ENCODE results near the gene OCA2.
"Not testable (repeated sequence)": the region's sequence is repeated elsewhere in the genome, so short reads cannot be mapped to it uniquely, and the experiment has no call there.

The OCA2 gene

GRCh38 chr15:27956285-27956684 lies 142.8 kb downstream of the OCA2 start:
- Histone ChIP-seq H3K9me3 (ENCODE audit: insufficient read depth, low read depth, low read length) (no peaks in the 10 kb centered on the region), H3K36me3 (ENCODE audit: insufficient read depth, low read length) (no peaks in the 10 kb centered on the region), H3K27me3 (ENCODE audit: insufficient read depth, low read length) (no peaks in the 10 kb centered on the region), H3K4me3 (ENCODE audit: low read length) (no peak overlapping the region), H3K4me1 (ENCODE audit: insufficient read depth, low read length) (no peaks in the 10 kb centered on the region; the same call in 1 of the 2 replicates), H3K9ac (ENCODE audit: low read depth, low read length) (no peak overlapping the region), H3K27ac (ENCODE audit: low read depth, low read length) (no peak overlapping the region)
- WGBS = 91% methylated on average over 8 of the region's 8 CpGs

GRCh38 chr15:27955087-27955486 lies 144.0 kb downstream of the OCA2 start:
- WGBS = over 99% methylated on average over 9 of the region's 10 CpGs
- Histone ChIP-seq H3K27me3 (ENCODE audit: insufficient read depth, low read length) (no peaks in the 10 kb centered on the region), H3K9ac (ENCODE audit: low read depth, low read length) (no peak overlapping the region), H3K4me1 (ENCODE audit: insufficient read depth, low read length) (no peaks in the 10 kb centered on the region; the same call in 1 of the 2 replicates), H3K27ac (ENCODE audit: low read depth, low read length) (no peak overlapping the region), H3K4me3 (ENCODE audit: low read length) (no peak overlapping the region), H3K9me3 (ENCODE audit: insufficient read depth, low read depth, low read length) (no peaks in the 10 kb centered on the region), H3K36me3 (ENCODE audit: insufficient read depth, low read length) (no peaks in the 10 kb centered on the region)

GRCh38 chr15:27952593-27952992 lies 146.5 kb downstream of the OCA2 start:
- H3K4me3 ChIP-seq (ENCODE audit: low read length); H3K4me1 ChIP-seq (ENCODE audit: insufficient read depth, low read length); H3K9ac ChIP-seq (ENCODE audit: low read depth, low read length); H3K36me3 ChIP-seq (ENCODE audit: insufficient read depth, low read length); H3K9me3 ChIP-seq (ENCODE audit: insufficient read depth, low read depth, low read length); H3K27ac ChIP-seq (ENCODE audit: low read depth, low read length); H3K27me3 ChIP-seq (ENCODE audit: insufficient read depth, low read length): not testable (repeated sequence)
- 99% methylated on average over 6 of the region's 6 CpGs for WGBS

- Histone ChIP-seq H3K9ac (ENCODE audit: low read depth, low read length) (no peak overlapping the region), H3K4me1 (ENCODE audit: insufficient read depth, low read length) (no peaks in the 10 kb centered on the region; the same call in 1 of the 2 replicates), H3K27me3 (ENCODE audit: insufficient read depth, low read length) (no peaks in the 10 kb centered on the region), H3K36me3 (ENCODE audit: insufficient read depth, low read length) (no peaks in the 10 kb centered on the region), H3K4me3 (ENCODE audit: low read length) (no peak overlapping the region), H3K27ac (ENCODE audit: low read depth, low read length) (no peak overlapping the region), H3K9me3 (ENCODE audit: insufficient read depth, low read depth, low read length) (no peaks in the 10 kb centered on the region)
- 94% methylated on average over 13 of the region's 13 CpGs for WGBS
Measured at GRCh38 chr15:27951191-27951890, 147.8 kb downstream of the OCA2 start.

- H3K4me3 ChIP-seq (ENCODE audit: low read length) = no peak overlapping the region
- no peaks in the 10 kb centered on the region for H3K9me3 ChIP-seq (ENCODE audit: insufficient read depth, low read depth, low read length)
- no peaks in the 10 kb centered on the region for H3K27me3 ChIP-seq (ENCODE audit: insufficient read depth, low read length)
- H3K27ac ChIP-seq (ENCODE audit: low read depth, low read length) = no peak overlapping the region
- no peak overlapping the region for H3K9ac ChIP-seq (ENCODE audit: low read depth, low read length)
- H3K4me1 ChIP-seq (ENCODE audit: insufficient read depth, low read length) = no peaks in the 10 kb centered on the region
- WGBS = 96% methylated on average over 10 of the region's 10 CpGs
- no peaks in the 10 kb centered on the region for H3K36me3 ChIP-seq (ENCODE audit: insufficient read depth, low read length)
Measured at GRCh38 chr15:27949089-27949488, 150.0 kb downstream of the OCA2 start.

GRCh38 chr15:27939246-27939645 lies 159.9 kb downstream of the OCA2 start:
- H3K27me3 ChIP-seq (ENCODE audit: insufficient read depth, low read length) = no peaks in the 10 kb centered on the region
- no peak overlapping the region for H3K4me3 ChIP-seq (ENCODE audit: low read length)
- H3K4me1 ChIP-seq (ENCODE audit: insufficient read depth, low read length) = peaks cover 9% of the 10 kb centered on the region; the same call in 1 of the 2 replicates
- WGBS = no CpG with 5 or more reads among the region's 2 CpGs
- H3K9ac ChIP-seq (ENCODE audit: low read depth, low read length) = no peak overlapping the region
- no peaks in the 10 kb centered on the region for H3K36me3 ChIP-seq (ENCODE audit: insufficient read depth, low read length)
- no peak overlapping the region for H3K27ac ChIP-seq (ENCODE audit: low read depth, low read length)
- no peaks in the 10 kb centered on the region for H3K9me3 ChIP-seq (ENCODE audit: insufficient read depth, low read depth, low read length)

GRCh38 chr15:27937851-27938250 lies 161.3 kb downstream of the OCA2 start:
- Histone ChIP-seq H3K27ac (ENCODE audit: low read depth, low read length) (no peak overlapping the region), H3K4me3 (ENCODE audit: low read length) (no peak overlapping the region), H3K9ac (ENCODE audit: low read depth, low read length) (no peak overlapping the region), H3K9me3 (ENCODE audit: insufficient read depth, low read depth, low read length) (peaks cover 1% of the 10 kb centered on the region; the same call in 1 of the 2 replicates), H3K36me3 (ENCODE audit: insufficient read depth, low read length) (no peaks in the 10 kb centered on the region), H3K4me1 (ENCODE audit: insufficient read depth, low read length) (peaks cover 6% of the 10 kb centered on the region; the same call in 1 of the 2 replicates), H3K27me3 (ENCODE audit: insufficient read depth, low read length) (no peaks in the 10 kb centered on the region)
- WGBS = 67% methylated on average over 1 of the region's 1 CpG

GRCh38 chr15:27936164-27936563 lies 163.0 kb downstream of the OCA2 start:
- Histone ChIP-seq H3K4me3 (ENCODE audit: low read length) (no peak overlapping the region), H3K9ac (ENCODE audit: low read depth, low read length) (no peak overlapping the region), H3K27ac (ENCODE audit: low read depth, low read length) (no peak overlapping the region), H3K4me1 (ENCODE audit: insufficient read depth, low read length) (peaks cover 6% of the 10 kb centered on the region; the same call in 1 of the 2 replicates), H3K9me3 (ENCODE audit: insufficient read depth, low read depth, low read length) (peaks cover 13% of the 10 kb centered on the region; the same call in 1 of the 2 replicates), H3K36me3 (ENCODE audit: insufficient read depth, low read length) (no peaks in the 10 kb centered on the region), H3K27me3 (ENCODE audit: insufficient read depth, low read length) (no peaks in the 10 kb centered on the region)
- WGBS = 96% methylated on average over 2 of the region's 2 CpGs

- Histone ChIP-seq H3K27ac (ENCODE audit: low read depth, low read length) (no peak overlapping the region), H3K27me3 (ENCODE audit: insufficient read depth, low read length) (no peaks in the 10 kb centered on the region), H3K9me3 (ENCODE audit: insufficient read depth, low read depth, low read length) (peaks cover 13% of the 10 kb centered on the region; the same call in 1 of the 2 replicates), H3K4me3 (ENCODE audit: low read length) (no peak overlapping the region), H3K4me1 (ENCODE audit: insufficient read depth, low read length) (peaks cover 6% of the 10 kb centered on the region; the same call in 1 of the 2 replicates), H3K36me3 (ENCODE audit: insufficient read depth, low read length) (no peaks in the 10 kb centered on the region), H3K9ac (ENCODE audit: low read depth, low read length) (no peak overlapping the region)
- 88% methylated on average over 4 of the region's 4 CpGs for WGBS
Measured at GRCh38 chr15:27935328-27935727, 163.8 kb downstream of the OCA2 start.

- H3K9ac ChIP-seq (ENCODE audit: low read depth, low read length) = no peak overlapping the region
- no peak overlapping the region for H3K4me3 ChIP-seq (ENCODE audit: low read length)
- H3K9me3 ChIP-seq (ENCODE audit: insufficient read depth, low read depth, low read length) = peaks cover 13% of the 10 kb centered on the region; the same call in 1 of the 2 replicates
- no peaks in the 10 kb centered on the region for H3K36me3 ChIP-seq (ENCODE audit: insufficient read depth, low read length)
- no peak overlapping the region for H3K27ac ChIP-seq (ENCODE audit: low read depth, low read length)
- H3K4me1 ChIP-seq (ENCODE audit: insufficient read depth, low read length) = peaks cover 4% of the 10 kb centered on the region; the same call in 1 of the 2 replicates
- no peaks in the 10 kb centered on the region for H3K27me3 ChIP-seq (ENCODE audit: insufficient read depth, low read length)
- WGBS = 86% methylated on average over 9 of the region's 9 CpGs
Measured at GRCh38 chr15:27934782-27935181, 164.3 kb downstream of the OCA2 start.

GRCh38 chr15:27933562-27933961 lies 165.6 kb downstream of the OCA2 start:
- WGBS = 95% methylated on average over 6 of the region's 6 CpGs
- H3K36me3 ChIP-seq (ENCODE audit: insufficient read depth, low read length) = no peaks in the 10 kb centered on the region
- no peak overlapping the region for H3K27ac ChIP-seq (ENCODE audit: low read depth, low read length)

More at GRCh38 chr15:27933562-27933961, 165.6 kb downstream of the OCA2 start:
- H3K4me3 ChIP-seq (ENCODE audit: low read length) = no peak overlapping the region
- H3K9ac ChIP-seq (ENCODE audit: low read depth, low read length) = no peak overlapping the region
- H3K9me3 ChIP-seq (ENCODE audit: insufficient read depth, low read depth, low read length) = peaks cover 13% of the 10 kb centered on the region; the same call in 1 of the 2 replicates
- no peaks in the 10 kb centered on the region for H3K4me1 ChIP-seq (ENCODE audit: insufficient read depth, low read length)
- H3K27me3 ChIP-seq (ENCODE audit: insufficient read depth, low read length) = no peaks in the 10 kb centered on the region

Data from HUES64 (cell line).